PFSK-1 (cell line): ENCODE measurements around the gene TGOLN2.

ENCODE experiments used
- FOXP2 ChIP-seq: optimal IDR thresholded peaks from 2 replicates; pipeline ENCODE3; 2011; ENCODE audit warnings: borderline replicate concordance, control low read depth, inconsistent platforms; ENCODE audit not compliant: insufficient read depth; ENCODE audit errors: extremely low read length, extremely low read depth
- POLR2AphosphoS5 ChIP-seq: IDR thresholded peaks from 2 replicates; pipeline ENCODE4 v1.6.1; 2012; ENCODE audit warnings: low read depth, mild to moderate bottlenecking, control low read depth, low read length, moderate library complexity
- REST ChIP-seq, 2 experiments: IDR thresholded peaks; 2 replicates each; pipeline versions ENCODE4 v1.6.1 to v1.8.0; 2011 to 2012; ENCODE audit warnings: low read depth in 2 of 2, low read length in 2 of 2, control low read depth in 1 of 2, inconsistent platforms in 1 of 2, mild to moderate bottlenecking in 1 of 2, moderate library complexity in 1 of 2; ENCODE audit not compliant: insufficient read depth in 1 of 2
- SIN3A ChIP-seq: IDR thresholded peaks from 2 replicates; pipeline ENCODE4 v1.6.1; 2012; ENCODE audit warnings: mild to moderate bottlenecking, low read length, moderate library complexity, borderline replicate concordance; ENCODE audit not compliant: insufficient read depth
- TAF1 ChIP-seq: IDR thresholded peaks from 2 replicates; pipeline ENCODE4 v1.6.1; 2012; ENCODE audit warnings: low read length, control low read depth, borderline replicate concordance; ENCODE audit not compliant: insufficient read depth

TGOLN2 gene

DNA sequence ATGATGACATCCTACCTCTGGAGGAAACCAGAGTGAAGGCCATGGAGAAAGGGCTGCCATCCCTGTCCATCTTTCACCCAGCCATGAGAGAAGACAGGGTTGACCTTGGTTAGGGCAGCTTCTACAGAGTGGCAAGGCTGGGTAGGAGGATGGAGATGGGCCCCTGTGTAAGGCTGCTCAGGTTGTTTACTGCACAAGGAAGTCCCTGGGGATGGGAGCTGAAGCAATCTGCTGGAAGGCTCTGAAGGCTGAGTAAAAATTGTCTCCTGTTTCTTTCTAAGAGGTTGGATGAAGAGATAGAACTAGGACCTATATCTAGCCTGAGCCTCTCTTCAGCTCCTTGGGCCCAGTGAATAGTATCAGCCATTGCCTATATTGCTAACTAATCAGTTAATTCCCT lies 41.1 kb upstream of the TGOLN2 start:
- TF ChIP-seq REST (IDR thresholded peaks at IDR 0.05; ENCODE audit: insufficient read depth in 1 of 2, low read depth in 2 of 2, low read length in 2 of 2) (no peak), SIN3A (no peak), FOXP2 (no peak), TAF1 (no peak), POLR2AphosphoS5 (no peak)

- TF ChIP-seq SIN3A (no peak), TAF1 (no peak), POLR2AphosphoS5 (no peak), REST (IDR thresholded peaks at IDR 0.05; ENCODE audit: insufficient read depth in 1 of 2, low read depth in 2 of 2, low read length in 2 of 2) (no peak), FOXP2 (no peak)
These were observed 39.4 kb upstream of the TGOLN2 start for GRCh38 chr2:85367180-85367579.

GRCh38 chr2:85357736-85358135 lies 29.9 kb upstream of the TGOLN2 start:
- TF ChIP-seq TAF1 (no peak), FOXP2 (no peak), SIN3A (no peak), POLR2AphosphoS5 (no peak), REST (IDR thresholded peaks at IDR 0.05; ENCODE audit: insufficient read depth in 1 of 2, low read depth in 2 of 2, low read length in 2 of 2) (no peak)

- TF ChIP-seq TAF1 (no peak), POLR2AphosphoS5 (no peak), FOXP2 (no peak), REST (IDR thresholded peaks at IDR 0.05; ENCODE audit: insufficient read depth in 1 of 2, low read depth in 2 of 2, low read length in 2 of 2) (no peak)
These were observed 28.4 kb upstream of the TGOLN2 start for GRCh38 chr2:85356186-85356585.

DNA sequence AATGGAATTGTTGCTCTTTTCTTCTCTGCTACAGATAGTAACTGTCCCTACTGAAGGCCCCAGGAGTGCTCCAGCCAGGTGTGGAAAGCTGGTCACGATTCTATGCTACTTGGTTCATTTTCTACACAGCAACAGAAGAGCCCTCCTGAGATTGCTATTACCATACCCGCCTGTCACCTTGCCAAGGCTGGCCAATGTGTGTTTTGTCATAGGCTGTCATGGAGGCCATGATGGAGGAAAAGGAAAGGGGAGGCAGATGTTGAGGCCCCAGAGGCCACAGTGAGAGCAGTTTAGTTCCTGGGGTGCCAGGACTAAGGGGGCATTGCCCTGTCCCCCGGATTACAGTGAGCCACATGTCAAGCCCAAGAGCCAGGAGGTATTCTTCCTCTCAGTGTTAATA lies 27.7 kb upstream of the TGOLN2 start:
- TF ChIP-seq REST (IDR thresholded peaks at IDR 0.05; ENCODE audit: insufficient read depth in 1 of 2, low read depth in 2 of 2, low read length in 2 of 2) (no peak), FOXP2 (no peak), POLR2AphosphoS5 (no peak), TAF1 (no peak), SIN3A (no peak)
